ENCODE measurements around the gene ZMIZ2. TPM values are rescaled to one million over a fixed set of nuclear protein-coding genes. Genes with fewer than 3 reads are reported as not detected.

The ZMIZ2 gene
- polyA plus RNA-seq, 3 donors: 1.9 to 72.8 (median 3.3) TPM

- TF ChIP-seq, protein P1, sequence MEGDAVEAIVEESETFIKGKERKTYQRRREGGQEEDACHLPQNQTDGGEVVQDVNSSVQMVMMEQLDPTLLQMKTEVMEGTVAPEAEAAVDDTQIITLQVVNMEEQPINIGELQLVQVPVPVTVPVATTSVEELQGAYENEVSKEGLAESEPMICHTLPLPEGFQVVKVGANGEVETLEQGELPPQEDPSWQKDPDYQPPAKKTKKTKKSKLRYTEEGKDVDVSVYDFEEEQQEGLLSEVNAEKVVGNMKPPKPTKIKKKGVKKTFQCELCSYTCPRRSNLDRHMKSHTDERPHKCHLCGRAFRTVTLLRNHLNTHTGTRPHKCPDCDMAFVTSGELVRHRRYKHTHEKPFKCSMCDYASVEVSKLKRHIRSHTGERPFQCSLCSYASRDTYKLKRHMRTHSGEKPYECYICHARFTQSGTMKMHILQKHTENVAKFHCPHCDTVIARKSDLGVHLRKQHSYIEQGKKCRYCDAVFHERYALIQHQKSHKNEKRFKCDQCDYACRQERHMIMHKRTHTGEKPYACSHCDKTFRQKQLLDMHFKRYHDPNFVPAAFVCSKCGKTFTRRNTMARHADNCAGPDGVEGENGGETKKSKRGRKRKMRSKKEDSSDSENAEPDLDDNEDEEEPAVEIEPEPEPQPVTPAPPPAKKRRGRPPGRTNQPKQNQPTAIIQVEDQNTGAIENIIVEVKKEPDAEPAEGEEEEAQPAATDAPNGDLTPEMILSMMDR (IDR thresholded peaks at IDR 0.05): no peak
- Histone ChIP-seq H3K4me2 (replicated peaks; ENCODE audit: extremely low read depth, low read length, poor library complexity, severe bottlenecking) (peak overlapping the region; percentile 58), H3K36me3 (replicated peaks in 1 of 2; ENCODE audit: control insufficient read depth in 1 of 2, insufficient read depth in 2 of 2, low read length in 2 of 2) (peaks cover 34 to 37% of the 10 kb centered on the region in 2 donors), H3K79me2 (ENCODE audit: insufficient read depth, low read length) (no peaks in the 10 kb centered on the region), H3K9ac (ENCODE audit: insufficient read depth, low read length, poor library complexity, severe bottlenecking) (no peak overlapping the region), H3K27me3 (ENCODE audit: control insufficient read depth in 2 of 2, insufficient read depth in 2 of 2, low read length in 2 of 2) (no peaks in the 10 kb centered on the region), H3K27ac (ENCODE audit: low read depth in 1 of 2, low read length in 2 of 2) (peak overlapping the region; percentile 16 to 39), H2AFZ (ENCODE audit: insufficient read depth, low read depth, low read length, poor library complexity, severe bottlenecking) (no peak overlapping the region), H3K9me3 (replicated peaks in 1 of 2; ENCODE audit: control insufficient read depth in 1 of 2, insufficient read depth in 1 of 2, low read length in 2 of 2) (no peaks in the 10 kb centered on the region), H3K4me1 (ENCODE audit: control insufficient read depth in 1 of 2, insufficient read depth in 2 of 2, low read length in 2 of 2) (peaks cover 35 to 38% of the 10 kb centered on the region in 2 donors), H4K20me1 (ENCODE audit: insufficient read depth, low read length) (no peaks in the 10 kb centered on the region), H3K4me3 (replicated peaks in 1 of 3; ENCODE audit: low read depth in 2 of 3, low read length in 3 of 3) (peak overlapping the region in 1 of 3 experiments; percentile 32)
- intact Hi-C loops (cut with micrococcal nuclease): loop anchor here in 1 of 2 donors (10.0 kb wide), 1 partner anchor 165 kb away; no protein-coding TSS in a partner anchor
- DNase-seq: no peak
- peaks cover 40% of the 10 kb centered on the region for H3K4me1 Mint-ChIP-seq
- H3K27ac Mint-ChIP-seq: peak overlapping the region; percentile 2 to 89 (median 83)
- peaks cover 0 to 2% (median 0%) of the 10 kb centered on the region in 7 donors for H3K9me3 Mint-ChIP-seq
- peaks cover 34 to 40% of the 10 kb centered on the region in 2 donors for H3K36me3 Mint-ChIP-seq
- H3K4me3 Mint-ChIP-seq: peak overlapping the region; percentile 68 to 77
- WGBS (ENCODE audit: insufficient coverage): 97% methylated on average over 4 of the region's 8 CpGs
- H3K27me3 Mint-ChIP-seq (ENCODE audit: low read depth in 3 of 3): peaks cover 8 to 10% (median 9%) of the 10 kb centered on the region in 3 donors
Measured at GRCh38 chr7:44769376-44769775, 20.7 kb downstream of the ZMIZ2 start.

DNA sequence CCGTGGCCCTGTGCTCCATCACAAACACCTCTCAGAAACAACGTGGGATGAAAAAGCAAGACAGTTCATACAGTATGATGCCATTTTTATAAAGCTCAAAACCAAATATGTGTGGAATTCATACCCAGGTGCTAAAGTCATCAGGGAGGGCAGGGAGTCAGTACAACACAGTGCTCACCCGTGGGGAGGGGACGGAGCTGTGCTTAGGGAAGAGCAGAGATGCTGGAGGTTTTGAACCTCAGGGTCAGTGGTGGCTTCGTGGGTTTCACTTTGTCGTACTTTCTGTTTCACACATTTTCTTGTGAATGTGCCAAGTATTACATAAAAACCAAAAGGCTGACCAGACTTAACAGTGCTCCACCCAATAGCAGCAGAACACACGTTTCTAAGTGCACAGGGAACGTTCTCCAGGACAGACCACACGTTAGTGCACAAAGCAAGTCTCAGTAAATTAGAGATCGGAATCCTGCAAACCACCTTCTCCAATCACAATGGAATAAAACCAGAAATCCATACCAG lies 21.2 kb downstream of the ZMIZ2 start:
- Mint-ChIP-seq H3K4me3 (peak overlapping the region; percentile 68 to 77), H3K27me3 (ENCODE audit: low read depth in 3 of 3) (peaks cover 8 to 10% (median 9%) of the 10 kb centered on the region in 3 donors), H3K4me1 (peaks cover 40% of the 10 kb centered on the region), H3K9me3 (peaks cover 0 to 2% (median 0%) of the 10 kb centered on the region in 7 donors), H3K36me3 (peaks cover 29 to 35% of the 10 kb centered on the region in 2 donors), H3K27ac (peak overlapping the region; percentile 33 to 89 (median 83))
- Histone ChIP-seq H3K27me3 (ENCODE audit: control insufficient read depth in 2 of 2, insufficient read depth in 2 of 2, low read length in 2 of 2) (no peaks in the 10 kb centered on the region), H3K9ac (ENCODE audit: insufficient read depth, low read length, poor library complexity, severe bottlenecking) (no peak overlapping the region), H3K79me2 (ENCODE audit: insufficient read depth, low read length) (no peaks in the 10 kb centered on the region), H3K4me2 (replicated peaks; ENCODE audit: extremely low read depth, low read length, poor library complexity, severe bottlenecking) (peak overlapping the region; percentile 58), H3K4me1 (ENCODE audit: control insufficient read depth in 1 of 2, insufficient read depth in 2 of 2, low read length in 2 of 2) (peaks cover 35 to 38% of the 10 kb centered on the region in 2 donors), H3K36me3 (replicated peaks in 1 of 2; ENCODE audit: control insufficient read depth in 1 of 2, insufficient read depth in 2 of 2, low read length in 2 of 2) (peaks cover 29 to 33% of the 10 kb centered on the region in 2 donors), H2AFZ (ENCODE audit: insufficient read depth, low read depth, low read length, poor library complexity, severe bottlenecking) (no peak overlapping the region), H3K27ac (ENCODE audit: low read depth in 1 of 2, low read length in 2 of 2) (peak overlapping the region; percentile 16 to 39), H3K4me3 (replicated peaks in 1 of 3; ENCODE audit: low read depth in 2 of 3, low read length in 3 of 3) (peak overlapping the region in 1 of 3 experiments; percentile 32), H3K9me3 (replicated peaks in 1 of 2; ENCODE audit: control insufficient read depth in 1 of 2, insufficient read depth in 1 of 2, low read length in 2 of 2) (no peaks in the 10 kb centered on the region), H4K20me1 (ENCODE audit: insufficient read depth, low read length) (no peaks in the 10 kb centered on the region)
- intact Hi-C loops (cut with micrococcal nuclease): loop anchor here in 1 of 2 donors (10.0 kb wide), 1 partner anchor 165 kb away; no protein-coding TSS in a partner anchor
- DNase-seq: peak; percentile 36 to 40 (median 38)
- TF ChIP-seq, protein P1 (IDR thresholded peaks at IDR 0.05): no peak
- 0% methylated on average over 4 of the region's 10 CpGs for WGBS (ENCODE audit: insufficient coverage)
